HG03378 (cell line): Measurements from ENCODE around the gene NAA10.
A peak's percentile ranks its signal among the peaks of the same experiment; 100 is the strongest.
"Not testable (repeated sequence)": the region's sequence is repeated elsewhere in the genome, so short reads cannot be mapped to it uniquely, and the experiment has no call there.

Source experiments
- ATAC-seq: cut with Tn5 transposase; IDR thresholded peaks from one replicate; pipeline ENCODE4 v1.9.1; 2021; ENCODE audit warnings: mild to moderate bottlenecking, moderate library complexity; ENCODE audit not compliant: unreplicated experiment

Gene NAA10

GRCh38 chrX:153934762-153935325 lies at the start of gene NAA10:
NAA10 (minus strand) TSS chrX:153935037; CDS start chrX:153934904, 133 bp downstream.
- ATAC-seq = no peak

DNA sequence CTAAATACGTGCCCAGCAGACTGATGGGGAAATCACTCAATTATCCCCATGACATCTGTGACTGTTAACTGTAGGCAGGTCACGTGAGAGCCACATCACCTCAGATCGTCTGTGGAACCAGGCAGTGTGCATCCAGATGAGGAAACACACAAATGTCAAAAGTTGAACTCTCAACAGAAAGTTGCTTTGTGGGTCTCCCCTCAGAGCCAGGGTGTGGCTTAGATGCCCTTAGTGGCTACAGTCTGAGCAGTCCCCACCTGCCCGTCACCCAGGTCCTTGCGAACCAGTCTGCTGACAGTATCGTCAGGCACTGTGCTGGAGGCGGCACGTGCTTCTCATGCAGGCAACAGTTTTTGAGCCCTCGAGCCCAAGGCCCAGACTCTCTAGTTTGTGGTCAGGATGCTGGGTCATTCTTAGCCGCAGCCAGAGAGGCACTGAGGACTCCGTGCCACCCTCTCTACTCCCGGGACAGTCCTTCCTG lies 48.5 kb upstream of the NAA10 start:
- no peak for ATAC-seq

GRCh38 chrX:153981771-153982533 lies 47.1 kb upstream of the NAA10 start:
- ATAC-seq = no peak

DNA sequence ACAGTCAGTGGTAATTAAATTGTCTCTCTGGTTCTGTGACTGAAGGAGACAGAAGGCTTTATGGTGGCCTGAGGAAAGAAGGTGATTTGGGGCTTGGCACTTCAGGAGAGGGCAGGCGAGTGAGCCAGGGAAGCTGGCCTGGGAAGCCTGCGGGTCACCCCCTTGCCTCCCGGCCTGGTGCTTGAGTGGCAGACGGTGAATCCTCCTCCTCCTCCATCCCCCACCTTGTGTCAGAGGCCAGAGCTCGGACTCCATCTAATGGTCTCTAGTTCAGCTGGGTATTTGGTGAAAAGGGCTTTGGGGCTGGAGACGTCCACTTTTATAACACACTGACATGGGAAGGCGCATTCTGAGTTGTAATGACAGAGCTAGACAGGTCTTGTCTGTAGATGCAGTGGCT lies 46.4 kb upstream of the NAA10 start:
- no peak for ATAC-seq

DNA sequence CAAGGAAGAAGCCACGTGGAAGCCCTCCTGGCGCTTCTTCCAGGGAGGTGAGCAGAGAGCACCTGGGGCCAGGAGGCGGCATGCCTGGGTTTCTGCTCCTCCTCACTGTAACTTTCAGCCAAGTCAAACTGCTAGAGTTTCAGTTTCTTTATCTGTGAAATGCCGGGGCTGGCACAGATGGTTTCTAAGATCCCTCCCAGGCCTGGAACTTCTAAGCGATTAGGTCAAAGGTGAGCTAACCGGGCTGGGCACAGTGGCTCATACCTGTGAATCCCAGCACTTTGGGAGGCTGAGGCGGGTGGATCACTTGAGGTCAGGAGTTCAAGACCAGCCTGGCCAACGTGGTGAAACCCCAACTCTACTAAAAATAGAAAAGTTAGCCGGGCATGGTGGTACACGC lies 45.6 kb upstream of the NAA10 start:
- not testable (repeated sequence) for ATAC-seq

- no peak for ATAC-seq
Observed at GRCh38 chrX:153974726-153975286, 40.0 kb upstream of the NAA10 start.

GRCh38 chrX:153974003-153974725 lies 39.3 kb upstream of the NAA10 start:
- no peak for ATAC-seq

DNA sequence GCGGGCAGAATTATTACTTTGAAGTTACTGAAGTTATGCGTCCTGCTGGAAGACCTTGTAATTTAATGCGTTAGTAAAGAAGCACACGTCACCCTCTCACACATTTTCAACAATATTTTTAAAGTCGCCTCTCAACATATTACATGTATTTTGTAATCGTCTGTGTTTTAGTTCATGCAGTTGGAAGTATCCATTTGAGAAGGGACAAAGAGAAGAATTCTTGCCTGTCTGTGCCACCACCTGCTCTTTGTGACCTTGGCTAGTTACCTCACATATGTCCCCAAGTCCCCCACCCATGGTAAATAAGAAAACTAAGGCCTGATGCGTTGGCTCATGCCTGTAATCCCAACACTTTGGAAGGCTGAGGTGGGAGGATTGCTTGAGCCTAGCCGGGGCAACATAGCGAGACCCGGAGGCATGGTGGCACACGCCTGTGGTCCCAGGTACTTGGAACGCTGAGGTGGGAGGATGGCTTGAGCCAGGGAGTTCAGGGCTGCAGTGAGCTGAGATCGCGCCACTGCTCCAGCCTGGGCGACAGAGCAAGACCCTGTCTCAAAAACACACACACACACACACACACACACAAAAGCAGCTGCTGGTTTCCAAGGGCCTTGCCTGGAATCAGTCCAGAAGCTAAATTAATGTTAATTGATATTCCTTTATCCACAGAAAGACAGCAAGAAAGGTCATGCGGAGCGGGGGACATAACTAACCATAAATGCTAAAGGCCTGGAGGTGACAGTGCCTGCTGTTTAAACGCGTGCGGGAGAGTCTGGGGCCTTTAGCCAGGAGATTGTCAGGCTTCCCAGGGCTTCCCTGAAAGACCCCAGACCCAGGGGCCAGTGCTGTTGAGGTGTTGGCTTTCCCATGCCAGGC lies 38.5 kb upstream of the NAA10 start:
- ATAC-seq = no peak

DNA sequence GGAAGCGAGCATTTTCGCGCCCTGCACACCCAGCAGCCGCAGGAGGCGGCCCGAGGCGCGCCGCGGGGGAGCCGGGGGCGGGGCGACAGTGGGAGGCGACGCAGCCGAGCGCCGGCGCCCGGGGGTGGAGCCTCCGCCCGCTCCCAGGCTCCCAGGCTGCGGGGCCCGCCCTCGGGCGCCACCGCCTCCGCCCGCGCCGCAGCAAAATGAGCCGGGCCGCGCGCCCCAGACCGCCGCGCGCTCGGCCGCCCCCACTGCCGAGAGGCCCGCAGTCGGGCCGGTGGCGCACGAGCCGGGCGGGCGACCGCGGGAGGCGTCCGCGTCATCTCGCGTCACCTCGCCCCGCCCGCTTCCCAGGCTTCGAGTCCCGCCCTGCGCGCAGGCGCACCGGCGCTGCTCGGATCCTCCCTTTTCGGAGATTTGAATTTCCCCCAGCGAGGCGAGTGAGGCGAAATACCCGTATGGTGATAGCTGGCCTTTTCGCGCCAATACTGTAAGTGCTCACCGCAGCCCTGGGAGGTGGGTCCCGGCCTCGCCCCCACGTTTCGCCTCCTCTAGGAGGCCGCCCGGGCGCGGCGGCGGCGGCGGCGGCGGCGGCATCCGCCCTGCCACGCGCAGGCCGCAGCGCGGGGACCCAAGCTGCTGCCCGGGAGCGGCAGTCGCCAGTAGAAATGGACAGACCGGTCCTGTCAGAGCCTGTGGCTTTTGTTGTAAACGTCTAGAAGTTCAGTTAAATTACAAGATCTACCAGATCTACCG lies 37.7 kb upstream of the NAA10 start, which contains the start of gene TMEM187:
TMEM187 (plus strand) TSS at position 387 of the 759 bp plus-strand sequence. CDS start 9,309 bp downstream, outside the sequence.
- ATAC-seq = peak; percentile 36

DNA sequence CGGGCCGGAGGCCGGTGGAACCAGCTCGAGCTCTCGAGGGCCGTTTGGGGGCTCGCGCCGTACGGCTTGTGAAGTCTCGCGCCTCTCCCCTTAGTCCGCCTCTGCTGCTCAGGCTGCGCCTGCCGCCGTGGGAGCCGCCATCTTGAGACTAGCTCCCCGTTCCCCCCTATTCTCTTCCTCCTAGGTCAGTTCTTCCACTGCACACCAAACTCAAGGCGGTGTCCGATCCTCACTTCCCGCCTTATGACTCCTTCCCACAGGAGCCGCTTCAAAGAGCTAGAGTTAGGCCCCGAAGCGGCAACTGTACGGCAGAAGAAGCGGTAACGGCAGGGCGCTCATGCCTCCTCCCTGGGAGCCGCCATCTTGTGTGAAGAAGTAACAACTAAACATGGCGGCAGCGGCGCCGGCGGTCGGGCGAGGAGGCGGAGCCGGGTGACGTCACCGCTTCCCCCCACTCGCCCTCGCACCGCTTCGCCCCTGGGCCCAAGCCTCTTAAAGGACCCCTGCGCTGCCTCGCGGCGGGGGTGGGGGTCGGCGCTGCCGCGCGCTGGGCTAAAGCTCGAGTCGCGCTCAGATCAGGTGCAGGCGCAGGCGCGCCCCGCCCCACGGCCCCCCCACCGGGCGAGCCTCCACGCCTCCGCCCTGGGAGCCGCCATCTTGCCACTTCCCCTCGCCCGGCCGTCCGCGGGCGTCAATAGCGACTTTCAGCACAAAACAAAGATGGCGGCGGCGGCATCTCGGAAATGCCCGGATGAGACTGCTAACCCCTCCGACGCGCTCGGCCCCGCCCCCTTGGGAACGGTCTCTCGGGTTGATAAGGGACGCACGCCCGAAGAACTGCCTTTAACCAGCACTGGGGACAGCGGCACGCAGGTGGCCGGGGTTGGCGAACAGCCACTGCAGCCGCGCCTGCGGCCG lies 36.9 kb upstream of the NAA10 start, which contains the start of gene HCFC1:
HCFC1 (minus strand) TSS at position 369 of the 918 bp plus-strand sequence. CDS start 978 bp downstream, outside the sequence.
- ATAC-seq = peak; percentile 47

DNA sequence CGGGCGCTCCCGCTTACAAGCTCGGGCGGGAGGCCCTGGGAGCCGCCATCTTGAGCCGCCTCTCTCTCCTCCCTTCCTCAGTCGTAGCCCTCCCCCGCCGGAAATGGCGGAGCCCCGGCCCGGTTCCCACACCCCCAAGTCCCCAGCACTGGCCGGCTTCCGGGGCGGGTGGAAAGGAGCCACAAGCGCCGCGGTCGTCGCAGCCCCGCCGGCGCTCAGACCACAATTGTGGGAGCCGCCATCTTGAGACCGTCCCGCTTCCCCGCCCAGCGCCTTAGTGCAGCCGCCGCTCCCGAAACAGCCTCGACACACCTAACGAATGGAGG lies 36.2 kb upstream of the NAA10 start:
- peak; percentile 37 for ATAC-seq

GRCh38 chrX:153970357-153971123 lies 35.7 kb upstream of the NAA10 start:
- peak; percentile 11 for ATAC-seq

DNA sequence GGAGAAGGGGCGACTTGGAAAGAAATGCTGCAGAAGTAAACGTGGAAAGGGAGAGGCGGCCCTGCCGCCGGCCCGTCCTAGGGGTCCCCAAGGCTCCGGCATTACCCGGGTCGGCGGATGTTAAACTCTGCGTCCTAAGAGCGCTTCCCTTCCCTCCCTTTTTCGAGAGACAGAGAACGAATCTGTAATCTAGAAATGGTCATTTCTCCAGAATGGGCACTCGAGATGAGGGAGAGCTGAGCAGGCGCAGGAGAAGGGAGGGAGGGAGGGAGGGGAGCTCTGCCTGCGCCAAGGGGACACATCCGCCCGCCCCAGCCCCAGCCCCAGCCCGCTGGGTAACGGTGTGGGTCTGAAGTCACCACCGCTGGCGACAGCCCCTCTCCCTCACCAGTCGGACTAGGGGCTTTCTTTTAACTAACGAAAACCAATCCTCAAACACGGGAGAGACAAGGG lies 35.1 kb upstream of the NAA10 start:
- ATAC-seq = no peak

- ATAC-seq = no peak
Observed at GRCh38 chrX:153969125-153969903, 34.5 kb upstream of the NAA10 start.

- ATAC-seq = no peak
Observed at GRCh38 chrX:153968754-153969124, 33.9 kb upstream of the NAA10 start.

GRCh38 chrX:153968255-153968654 lies 33.4 kb upstream of the NAA10 start:
- no peak for ATAC-seq
